PFSK-1 (cell line): ENCODE results near the gene APOM.

Source experiments
- FOXP2 ChIP-seq: optimal IDR thresholded peaks from 2 replicates; pipeline ENCODE3; 2011; ENCODE audit warnings: borderline replicate concordance, control low read depth, inconsistent platforms; ENCODE audit not compliant: insufficient read depth; ENCODE audit errors: extremely low read length, extremely low read depth
- POLR2AphosphoS5 ChIP-seq: IDR thresholded peaks from 2 replicates; pipeline ENCODE4 v1.6.1; 2012; ENCODE audit warnings: low read depth, mild to moderate bottlenecking, control low read depth, low read length, moderate library complexity
- REST ChIP-seq, 2 experiments: IDR thresholded peaks; 2 replicates each; pipeline versions ENCODE4 v1.6.1 to v1.8.0; 2011 to 2012; ENCODE audit warnings: low read depth in 2 of 2, low read length in 2 of 2, control low read depth in 1 of 2, inconsistent platforms in 1 of 2, mild to moderate bottlenecking in 1 of 2, moderate library complexity in 1 of 2; ENCODE audit not compliant: insufficient read depth in 1 of 2
- SIN3A ChIP-seq: IDR thresholded peaks from 2 replicates; pipeline ENCODE4 v1.6.1; 2012; ENCODE audit warnings: mild to moderate bottlenecking, low read length, moderate library complexity, borderline replicate concordance; ENCODE audit not compliant: insufficient read depth
- TAF1 ChIP-seq: IDR thresholded peaks from 2 replicates; pipeline ENCODE4 v1.6.1; 2012; ENCODE audit warnings: low read length, control low read depth, borderline replicate concordance; ENCODE audit not compliant: insufficient read depth

GRCh38 chr6:31676322-31676903, 20.7 kb downstream of the APOM start:
- TF ChIP-seq POLR2AphosphoS5 (no peak), TAF1 (no peak), REST (IDR thresholded peaks at IDR 0.05; ENCODE audit: insufficient read depth in 1 of 2, low read depth in 2 of 2, low read length in 2 of 2) (no peak), SIN3A (no peak), FOXP2 (no peak)
